ENCODE measurements around the gene ZBTB48. TPM values are rescaled to one million over a fixed set of nuclear protein-coding genes. Genes with fewer than 3 reads are reported as not detected.

ZBTB48 gene
- total RNA-seq, 1 donor from 2014 or later, result 5.7 TPM

GRCh38 chr1:6637770-6638169, 58.0 kb downstream of the ZBTB48 start:
- no peak for DNase-seq (ENCODE audit: low read depth)
- TF ChIP-seq, protein P1, sequence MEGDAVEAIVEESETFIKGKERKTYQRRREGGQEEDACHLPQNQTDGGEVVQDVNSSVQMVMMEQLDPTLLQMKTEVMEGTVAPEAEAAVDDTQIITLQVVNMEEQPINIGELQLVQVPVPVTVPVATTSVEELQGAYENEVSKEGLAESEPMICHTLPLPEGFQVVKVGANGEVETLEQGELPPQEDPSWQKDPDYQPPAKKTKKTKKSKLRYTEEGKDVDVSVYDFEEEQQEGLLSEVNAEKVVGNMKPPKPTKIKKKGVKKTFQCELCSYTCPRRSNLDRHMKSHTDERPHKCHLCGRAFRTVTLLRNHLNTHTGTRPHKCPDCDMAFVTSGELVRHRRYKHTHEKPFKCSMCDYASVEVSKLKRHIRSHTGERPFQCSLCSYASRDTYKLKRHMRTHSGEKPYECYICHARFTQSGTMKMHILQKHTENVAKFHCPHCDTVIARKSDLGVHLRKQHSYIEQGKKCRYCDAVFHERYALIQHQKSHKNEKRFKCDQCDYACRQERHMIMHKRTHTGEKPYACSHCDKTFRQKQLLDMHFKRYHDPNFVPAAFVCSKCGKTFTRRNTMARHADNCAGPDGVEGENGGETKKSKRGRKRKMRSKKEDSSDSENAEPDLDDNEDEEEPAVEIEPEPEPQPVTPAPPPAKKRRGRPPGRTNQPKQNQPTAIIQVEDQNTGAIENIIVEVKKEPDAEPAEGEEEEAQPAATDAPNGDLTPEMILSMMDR (conservative IDR thresholded peaks at IDR 0.05; ENCODE audit: low read depth, low read length), result no peak
- H3K4me3 ChIP-seq (ENCODE audit: low read depth, low read length), result no peak overlapping the region

- TF ChIP-seq, protein P1 (conservative IDR thresholded peaks at IDR 0.05; ENCODE audit: low read depth, low read length), result no peak
- no peak for DNase-seq (ENCODE audit: low read depth)
Measured at GRCh38 chr1:6638226-6638625, 58.4 kb downstream of the ZBTB48 start.

More at GRCh38 chr1:6638226-6638625, 58.4 kb downstream of the ZBTB48 start:
- no peak overlapping the region for H3K4me3 ChIP-seq (ENCODE audit: low read depth, low read length)

Other genes starting within 250 kb of the ZBTB48 start
- gene ACOT7, start 186.2 kb upstream of the ZBTB48 start, total RNA-seq, result 80.3 and 82.0 TPM in 2 replicates
- 3.0 and 6.2 TPM in 2 replicates for gene HES2, start 160.1 kb upstream of the ZBTB48 start, total RNA-seq
- not detected in 2 replicates for gene ESPN, start 155.2 kb upstream of the ZBTB48 start, total RNA-seq
- 9.6 and 30.4 TPM in 2 replicates for gene TNFRSF25, start 113.8 kb upstream of the ZBTB48 start, total RNA-seq
- 17.4 and 23.3 TPM in 2 replicates for gene PLEKHG5, start 88.3 kb upstream of the ZBTB48 start, total RNA-seq
- 18.5 and 24.7 TPM in 2 replicates for gene NOL9, start 25.5 kb upstream of the ZBTB48 start, total RNA-seq
- gene TAS1R1, start 24.7 kb upstream of the ZBTB48 start, total RNA-seq, result not detected in 2 replicates
- 28.1 and 40.1 TPM in 2 replicates for gene KLHL21, start 22.9 kb downstream of the ZBTB48 start, total RNA-seq
- 5.5 and 7.2 TPM in 2 replicates for gene PHF13, start 33.7 kb downstream of the ZBTB48 start, total RNA-seq
- 15.8 and 24.0 TPM in 2 replicates for gene THAP3, start 44.9 kb downstream of the ZBTB48 start, total RNA-seq
- 32.8 and 41.3 TPM in 2 replicates for gene DNAJC11, start 121.8 kb downstream of the ZBTB48 start, total RNA-seq
- gene CAMTA1, start 205.5 kb downstream of the ZBTB48 start, total RNA-seq, result 53.5 and 79.2 TPM in 2 replicates

Data from epithelial cell of proximal tubule (primary cell).